ENCODE measurements around the gene RAB4A.

RAB4A gene

GRCh38 chr1:229341774-229342655 lies 71.1 kb downstream of the RAB4A start:
- CTCF ChIA-PET, result interaction anchor here (0.6 to 1.6 kb wide), 8 partner anchors 12 to 166 kb away, joined by 3 to 5 read pairs (median 3); partner anchors contain the start of gene NUP133
- peak; percentile 75; the same call in 1 of the 2 replicates for TF ChIP-seq ZNF704 (tag by site-specific recombination; IDR thresholded peaks at IDR 0.05)
- TF ChIP-seq ZNF555 (tag by site-specific recombination; conservative IDR thresholded peaks at IDR 0.05), result no peak
- TF ChIP-seq ZBTB44 (tag by site-specific recombination; IDR thresholded peaks at IDR 0.05), result 0 out of 2 replicates have a peak, but pooled peaks have one; percentile 10
- 0 out of 2 replicates have a peak, but pooled peaks have one; percentile 35 for TF ChIP-seq IKZF3 (tag by site-specific recombination; IDR thresholded peaks at IDR 0.05)
- no peak for TF ChIP-seq ZNF416 (tag by site-specific recombination; IDR thresholded peaks at IDR 0.05)
- TF ChIP-seq ZEB2 (tag by site-specific recombination; IDR thresholded peaks at IDR 0.05), result peak; percentile 91
- peak; percentile 56; the same call in 1 of the 2 replicates for TF ChIP-seq ZNF561 (tag by site-specific recombination; IDR thresholded peaks at IDR 0.05; ENCODE audit: borderline replicate concordance)
- TF ChIP-seq MZF1 (tag by site-specific recombination; IDR thresholded peaks at IDR 0.05; ENCODE audit: borderline replicate concordance), result peak; percentile 23; the same call in 1 of the 2 replicates
- peak; percentile 90; the same call in 1 of the 2 replicates for TF ChIP-seq KLF9 (tag by site-specific recombination; IDR thresholded peaks at IDR 0.05; ENCODE audit: low read depth)
- TF ChIP-seq ZFP69B (tag by site-specific recombination; IDR thresholded peaks at IDR 0.05), result peak; percentile 22
- TF ChIP-seq PATZ1 (tag by site-specific recombination; IDR thresholded peaks at IDR 0.05), result peak; percentile 35; the same call in 1 of the 2 replicates
- no peak for TF ChIP-seq ZNF311 (tag by site-specific recombination; IDR thresholded peaks at IDR 0.05; ENCODE audit: borderline replicate concordance)
- peak; percentile 97 for TF ChIP-seq PRDM10 (tag by site-specific recombination; IDR thresholded peaks at IDR 0.05)
- TF ChIP-seq ZNF596 (tag by site-specific recombination; IDR thresholded peaks at IDR 0.05), result peak; percentile 39
- 0 out of 2 replicates have a peak, but pooled peaks have one; percentile 87 for TF ChIP-seq PBX3 (CRISPR knock-in tag; IDR thresholded peaks at IDR 0.05)
- TF ChIP-seq ZNF501 (tag by site-specific recombination; IDR thresholded peaks at IDR 0.05), result 0 out of 2 replicates have a peak, but pooled peaks have one; percentile 16
- TF ChIP-seq ZBTB8A (tag by site-specific recombination; IDR thresholded peaks at IDR 0.05), result 0 out of 2 replicates have a peak, but pooled peaks have one; percentile 12
- TF ChIP-seq HOXD13 (CRISPR knock-in tag; IDR thresholded peaks at IDR 0.05; ENCODE audit: borderline replicate concordance), result 0 out of 2 replicates have a peak, but pooled peaks have one; percentile 33
- no peak for TF ChIP-seq ZNF223 (tag by site-specific recombination; IDR thresholded peaks at IDR 0.05)
- no peak for TF ChIP-seq ZNF670 (tag by site-specific recombination; IDR thresholded peaks at IDR 0.05; ENCODE audit: low read depth)
- peak; percentile 85 for TF ChIP-seq ZSCAN30 (tag by site-specific recombination; IDR thresholded peaks at IDR 0.05)
- TF ChIP-seq ZBTB20 (tag by site-specific recombination; IDR thresholded peaks at IDR 0.05), result peak; percentile 94
- no peak for TF ChIP-seq PRDM1 (tag by site-specific recombination; IDR thresholded peaks at IDR 0.05)
- no peak for TF ChIP-seq ZNF138 (tag by site-specific recombination; IDR thresholded peaks at IDR 0.05; ENCODE audit: borderline replicate concordance)
- TF ChIP-seq ZNF629 (tag by site-specific recombination; IDR thresholded peaks at IDR 0.05), result peak; percentile 29; the same call in 1 of the 2 replicates
- TF ChIP-seq ZNF341 (tag by site-specific recombination; IDR thresholded peaks at IDR 0.05; ENCODE audit: low read depth), result 0 out of 2 replicates have a peak, but pooled peaks have one; percentile 51
- TF ChIP-seq OSR2 (tag by site-specific recombination; IDR thresholded peaks at IDR 0.05), result peak; percentile 96

More at GRCh38 chr1:229341774-229342655, 71.1 kb downstream of the RAB4A start:
- POLR2A ChIA-PET, result interaction anchor here (0.5 to 1.2 kb wide), 10 partner anchors 19 to 1192 kb away, joined by 3 to 6 read pairs (median 4); partner anchors contain the start of genes GJC2, NUP133 and RAB4A
- H3K9me3 ChIP-seq (ENCODE audit: control insufficient read depth, insufficient read depth, low read depth, low read length), result no peaks in the 10 kb centered on the region
- H3K4me1 ChIP-seq (ENCODE audit: control insufficient read depth, insufficient read depth, low read length), result peaks cover 25% of the 10 kb centered on the region
- H3K4me3 ChIP-seq (ENCODE audit: low read depth, low read length), result peak overlapping the region; percentile 72
- peak overlapping the region; percentile 85 for H3K27ac ChIP-seq (ENCODE audit: extremely low read depth, low read depth, low read length)
- H3K36me3 ChIP-seq (ENCODE audit: control insufficient read depth in 2 of 2, insufficient read depth in 1 of 2, low read length in 2 of 2), result no peaks in the 10 kb centered on the region

Measured in HEK293 (cell line).